ENCODE data around the gene LDHA. TPM values are rescaled to one million over a fixed set of nuclear protein-coding genes. Genes with fewer than 3 reads are reported as not detected.
A peak's percentile ranks its signal among the peaks of the same experiment; 100 is the strongest.

LDHA gene
- polyA plus RNA-seq, 3 donors: 191 to 501 (median 438) TPM

DNA sequence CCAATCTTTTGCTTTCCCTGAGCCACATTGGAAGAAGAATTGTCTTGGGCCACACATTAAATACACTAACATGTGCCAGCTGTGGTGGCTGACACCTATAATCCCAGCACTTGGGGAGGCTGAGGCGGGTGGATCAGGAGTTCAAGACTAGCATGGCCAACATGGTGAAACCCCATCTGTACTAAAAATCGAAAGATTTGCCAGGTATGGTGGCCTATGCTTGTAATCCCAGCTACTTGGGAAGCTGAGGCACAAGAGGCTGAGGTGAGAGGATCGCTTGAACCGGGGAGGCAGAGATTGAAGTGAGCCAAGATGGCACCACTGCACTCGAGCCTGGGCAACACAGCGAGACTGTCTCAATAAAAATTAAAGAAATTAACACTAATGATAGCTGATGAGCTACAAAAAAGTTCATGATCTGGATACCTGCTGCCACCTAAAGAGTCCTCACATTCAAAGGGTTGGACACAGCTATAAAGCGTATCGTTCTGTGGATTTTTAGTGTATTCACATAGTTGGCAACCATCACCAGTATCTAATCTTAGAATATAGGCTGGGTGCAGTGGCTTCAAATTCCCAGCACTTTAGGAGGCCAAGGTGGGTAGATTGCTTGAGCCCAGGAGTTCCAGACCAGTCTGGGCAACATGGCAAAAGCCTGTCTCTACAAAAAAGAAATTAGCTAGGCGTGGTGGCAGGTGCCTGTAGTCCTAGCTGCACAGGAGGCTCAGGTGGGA is 14.4 kb downstream of the LDHA start:
- H3K9ac ChIP-seq (ENCODE audit: insufficient read depth, low read length, poor library complexity, severe bottlenecking): no peak overlapping the region
- H2AFZ ChIP-seq (ENCODE audit: insufficient read depth, low read depth, low read length, poor library complexity, severe bottlenecking): no peak overlapping the region
- H3K4me1 Mint-ChIP-seq: peaks cover 15% of the 10 kb centered on the region
- peaks cover 0 to 5% of the 10 kb centered on the region in 2 donors for H3K4me1 ChIP-seq (ENCODE audit: control insufficient read depth in 1 of 2, insufficient read depth in 2 of 2, low read length in 2 of 2)
- no peak overlapping the region for H3K4me2 ChIP-seq (replicated peaks; ENCODE audit: extremely low read depth, low read length, poor library complexity, severe bottlenecking)
- peak overlapping the region in 1 of 2 donors; percentile 26 for H3K27ac ChIP-seq (ENCODE audit: low read depth in 1 of 2, low read length in 2 of 2)
- peaks cover 17% of the 10 kb centered on the region for H4K20me1 ChIP-seq (ENCODE audit: insufficient read depth, low read length)
- H3K79me2 ChIP-seq (ENCODE audit: insufficient read depth, low read length): no peaks in the 10 kb centered on the region
- H3K27me3 Mint-ChIP-seq (ENCODE audit: low read depth in 3 of 3): peaks cover 0 to 1% (median 0%) of the 10 kb centered on the region in 3 donors
- no peak overlapping the region for H3K4me3 ChIP-seq (replicated peaks in 1 of 3; ENCODE audit: low read depth in 2 of 3, low read length in 3 of 3)
- peaks cover 33 to 47% of the 10 kb centered on the region in 2 donors for H3K36me3 Mint-ChIP-seq
- H3K27me3 ChIP-seq (ENCODE audit: control insufficient read depth in 2 of 2, insufficient read depth in 2 of 2, low read length in 2 of 2): no peaks in the 10 kb centered on the region
- TF ChIP-seq, protein P1, sequence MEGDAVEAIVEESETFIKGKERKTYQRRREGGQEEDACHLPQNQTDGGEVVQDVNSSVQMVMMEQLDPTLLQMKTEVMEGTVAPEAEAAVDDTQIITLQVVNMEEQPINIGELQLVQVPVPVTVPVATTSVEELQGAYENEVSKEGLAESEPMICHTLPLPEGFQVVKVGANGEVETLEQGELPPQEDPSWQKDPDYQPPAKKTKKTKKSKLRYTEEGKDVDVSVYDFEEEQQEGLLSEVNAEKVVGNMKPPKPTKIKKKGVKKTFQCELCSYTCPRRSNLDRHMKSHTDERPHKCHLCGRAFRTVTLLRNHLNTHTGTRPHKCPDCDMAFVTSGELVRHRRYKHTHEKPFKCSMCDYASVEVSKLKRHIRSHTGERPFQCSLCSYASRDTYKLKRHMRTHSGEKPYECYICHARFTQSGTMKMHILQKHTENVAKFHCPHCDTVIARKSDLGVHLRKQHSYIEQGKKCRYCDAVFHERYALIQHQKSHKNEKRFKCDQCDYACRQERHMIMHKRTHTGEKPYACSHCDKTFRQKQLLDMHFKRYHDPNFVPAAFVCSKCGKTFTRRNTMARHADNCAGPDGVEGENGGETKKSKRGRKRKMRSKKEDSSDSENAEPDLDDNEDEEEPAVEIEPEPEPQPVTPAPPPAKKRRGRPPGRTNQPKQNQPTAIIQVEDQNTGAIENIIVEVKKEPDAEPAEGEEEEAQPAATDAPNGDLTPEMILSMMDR (IDR thresholded peaks at IDR 0.05): no peak
- peaks cover 0 to 3% of the 10 kb centered on the region in 2 donors for H3K9me3 ChIP-seq (replicated peaks in 1 of 2; ENCODE audit: control insufficient read depth in 1 of 2, insufficient read depth in 1 of 2, low read length in 2 of 2)
- H3K4me3 Mint-ChIP-seq: no peak overlapping the region
- peaks cover 0 to 7% (median 0%) of the 10 kb centered on the region in 7 donors for H3K9me3 Mint-ChIP-seq
- H3K27ac Mint-ChIP-seq: peak overlapping the region in 4 of 7 donors; percentile 27 to 69 (median 40)
- no peak for DNase-seq
- intact Hi-C loops (cut with micrococcal nuclease): no loop called here
- 94% methylated on average over 3 of the region's 9 CpGs for WGBS (ENCODE audit: insufficient coverage)
- peaks cover 44 to 53% of the 10 kb centered on the region in 2 donors for H3K36me3 ChIP-seq (replicated peaks in 1 of 2; ENCODE audit: control insufficient read depth in 1 of 2, insufficient read depth in 2 of 2, low read length in 2 of 2)

DNA sequence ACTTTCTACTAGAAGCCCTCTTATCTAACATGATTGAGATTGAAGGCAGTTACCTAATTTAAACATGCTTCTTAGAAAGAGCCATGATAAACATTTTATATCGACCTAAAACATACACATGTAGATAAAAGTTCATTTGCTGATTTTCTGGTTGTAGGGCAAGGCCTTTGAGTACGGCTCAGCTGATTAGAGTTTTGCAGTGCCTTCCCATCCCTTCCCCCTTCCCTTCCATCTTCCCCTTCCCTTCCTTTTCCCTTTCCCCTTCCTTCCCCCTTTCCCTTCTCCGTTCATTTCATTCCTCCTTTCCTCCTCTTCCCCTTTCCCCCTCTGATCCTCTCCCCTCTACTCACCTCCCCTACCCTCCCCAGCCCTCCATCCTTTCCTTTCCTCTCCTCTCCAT is 22.1 kb downstream of the LDHA start:
- H3K4me3 Mint-ChIP-seq: no peak overlapping the region
- Histone ChIP-seq H4K20me1 (ENCODE audit: insufficient read depth, low read length) (no peaks in the 10 kb centered on the region), H3K27ac (ENCODE audit: low read depth in 1 of 2, low read length in 2 of 2) (no peak overlapping the region), H3K4me1 (ENCODE audit: control insufficient read depth in 1 of 2, insufficient read depth in 2 of 2, low read length in 2 of 2) (peaks cover 0 to 5% of the 10 kb centered on the region in 2 donors), H3K4me3 (replicated peaks in 1 of 3; ENCODE audit: low read depth in 2 of 3, low read length in 3 of 3) (no peak overlapping the region), H3K36me3 (replicated peaks in 1 of 2; ENCODE audit: control insufficient read depth in 1 of 2, insufficient read depth in 2 of 2, low read length in 2 of 2) (no peaks in the 10 kb centered on the region), H3K27me3 (ENCODE audit: control insufficient read depth in 2 of 2, insufficient read depth in 2 of 2, low read length in 2 of 2) (no peaks in the 10 kb centered on the region), H2AFZ (ENCODE audit: insufficient read depth, low read depth, low read length, poor library complexity, severe bottlenecking) (no peak overlapping the region), H3K79me2 (ENCODE audit: insufficient read depth, low read length) (no peaks in the 10 kb centered on the region), H3K4me2 (replicated peaks; ENCODE audit: extremely low read depth, low read length, poor library complexity, severe bottlenecking) (no peak overlapping the region), H3K9me3 (replicated peaks in 1 of 2; ENCODE audit: control insufficient read depth in 1 of 2, insufficient read depth in 1 of 2, low read length in 2 of 2) (peaks cover 0 to 3% of the 10 kb centered on the region in 2 donors), H3K9ac (ENCODE audit: insufficient read depth, low read length, poor library complexity, severe bottlenecking) (no peak overlapping the region)
- H3K9me3 Mint-ChIP-seq: peaks cover 0 to 3% (median 0%) of the 10 kb centered on the region in 7 donors
- TF ChIP-seq, protein P1 (IDR thresholded peaks at IDR 0.05): no peak
- H3K27me3 Mint-ChIP-seq (ENCODE audit: low read depth in 3 of 3): peaks cover 0 to 3% (median 1%) of the 10 kb centered on the region in 3 donors
- H3K27ac Mint-ChIP-seq: no peak overlapping the region
- H3K4me1 Mint-ChIP-seq: peaks cover 11% of the 10 kb centered on the region
- 0% methylated on average over 1 of the region's 3 CpGs for WGBS (ENCODE audit: insufficient coverage)
- intact Hi-C loops (cut with micrococcal nuclease): no loop called here
- no peak for DNase-seq
- H3K36me3 Mint-ChIP-seq: no peaks in the 10 kb centered on the region
